Glutamatergic neuron (in vitro differentiated cells): ENCODE results near the gene FGFR4. TPM values are rescaled to one million over a fixed set of nuclear protein-coding genes. Genes with fewer than 3 reads are reported as not detected.

ENCODE experiments used
- DNase-seq: peaks from one replicate; pipeline ENCODE4 v3.0.0; 2022
- H3K27ac Mint-ChIP-seq: one replicate; pipeline ENCODE4 v1.8.0; 2020; ENCODE audit warnings: mild to moderate bottlenecking, mixed read lengths, inconsistent platforms; ENCODE audit not compliant: unreplicated experiment
- H3K27me3 Mint-ChIP-seq: one replicate; pipeline ENCODE4 v1.8.0; 2020; ENCODE audit warnings: mild to moderate bottlenecking, moderate library complexity, mixed read lengths, inconsistent platforms; ENCODE audit not compliant: unreplicated experiment
- H3K36me3 Mint-ChIP-seq: one replicate; pipeline ENCODE4 v1.8.0; 2020; ENCODE audit warnings: mild to moderate bottlenecking, mixed read lengths, inconsistent platforms; ENCODE audit not compliant: unreplicated experiment
- H3K4me1 Mint-ChIP-seq: one replicate; pipeline ENCODE4 v1.8.0; 2020; ENCODE audit warnings: mild to moderate bottlenecking, low read depth, mixed read lengths, inconsistent platforms; ENCODE audit not compliant: unreplicated experiment
- H3K4me3 Mint-ChIP-seq: one replicate; pipeline ENCODE4 v1.8.0; 2020; ENCODE audit warnings: mild to moderate bottlenecking, mixed read lengths, inconsistent platforms; ENCODE audit not compliant: unreplicated experiment
- H3K9me3 Mint-ChIP-seq: one replicate; pipeline ENCODE4 v1.8.0; 2020; ENCODE audit warnings: mild to moderate bottlenecking, moderate library complexity, mixed read lengths, inconsistent platforms; ENCODE audit not compliant: unreplicated experiment
- CTCF ChIP-seq: fragments of 200-600 bp; sonication (generic); IDR thresholded peaks from one replicate; pipeline ENCODE4 v1.5.0; 2021; ENCODE audit not compliant: partially characterized antibody, unreplicated experiment
- total RNA-seq: library from RNA; stranded (reverse); fragmentation: NEBNext Ultra II Directional; extraction: Animal tissue kit (Norgen Biotek cat#: 25700); gene quantifications from one replicate; pipeline ENCODE4 v1.2.1, GENCODE V29; 2021; ENCODE audit not compliant: unreplicated experiment

FGFR4 gene
- total RNA-seq, 1 donor from 2014 or later: 5.2 TPM

GRCh38 chr5:177071666-177072385, 14.9 kb upstream of the FGFR4 start:
- Mint-ChIP-seq H3K27me3 (no peaks in the 10 kb centered on the region), H3K36me3 (no peaks in the 10 kb centered on the region), H3K27ac (peak overlapping the region; percentile 80), H3K4me1 (peaks cover 13% of the 10 kb centered on the region), H3K4me3 (peak overlapping the region; percentile 35), H3K9me3 (no peaks in the 10 kb centered on the region)
- TF ChIP-seq CTCF: peak; percentile 94
- DNase-seq: peak; percentile 64

GRCh38 chr5:177077335-177077734, 9.4 kb upstream of the FGFR4 start:
- peak overlapping the region; percentile 48 for H3K27ac Mint-ChIP-seq
- H3K4me3 Mint-ChIP-seq: no peak overlapping the region
- TF ChIP-seq CTCF: no peak
- H3K9me3 Mint-ChIP-seq: peaks cover 2% of the 10 kb centered on the region
- H3K36me3 Mint-ChIP-seq: no peaks in the 10 kb centered on the region
- no peaks in the 10 kb centered on the region for H3K27me3 Mint-ChIP-seq
- no peak for DNase-seq
- no peaks in the 10 kb centered on the region for H3K4me1 Mint-ChIP-seq

GRCh38 chr5:177079606-177080005, 7.1 kb upstream of the FGFR4 start:
- no peak for TF ChIP-seq CTCF
- Mint-ChIP-seq H3K9me3 (peaks cover 2% of the 10 kb centered on the region), H3K4me1 (no peaks in the 10 kb centered on the region), H3K36me3 (no peaks in the 10 kb centered on the region), H3K27ac (no peak overlapping the region), H3K27me3 (peaks cover 1% of the 10 kb centered on the region), H3K4me3 (no peak overlapping the region)
- DNase-seq: no peak

- H3K4me1 Mint-ChIP-seq: no peaks in the 10 kb centered on the region
- peaks cover 2% of the 10 kb centered on the region for H3K9me3 Mint-ChIP-seq
- no peak for TF ChIP-seq CTCF
- H3K27me3 Mint-ChIP-seq: peaks cover 1% of the 10 kb centered on the region
- no peak overlapping the region for H3K4me3 Mint-ChIP-seq
- H3K36me3 Mint-ChIP-seq: no peaks in the 10 kb centered on the region
- no peak overlapping the region for H3K27ac Mint-ChIP-seq
- no peak for DNase-seq
Measured at GRCh38 chr5:177080265-177080664, 6.5 kb upstream of the FGFR4 start.

- no peak for TF ChIP-seq CTCF
- DNase-seq: no peak
Measured at GRCh38 chr5:177081859-177082258, 4.9 kb upstream of the FGFR4 start.

More at GRCh38 chr5:177081859-177082258, 4.9 kb upstream of the FGFR4 start:
- H3K27me3 Mint-ChIP-seq: peaks cover 1% of the 10 kb centered on the region
- H3K27ac Mint-ChIP-seq: no peak overlapping the region
- H3K9me3 Mint-ChIP-seq: peaks cover 2% of the 10 kb centered on the region
- peaks cover 4% of the 10 kb centered on the region for H3K4me1 Mint-ChIP-seq
- no peaks in the 10 kb centered on the region for H3K36me3 Mint-ChIP-seq
- H3K4me3 Mint-ChIP-seq: no peak overlapping the region
